ENCODE data around the gene CRYZL1.
"Not testable (repeated sequence)": the region's sequence is repeated elsewhere in the genome, so short reads cannot be mapped to it uniquely, and the experiment has no call there.

- TF ChIP-seq CTCF (IDR thresholded peaks at IDR 0.05); REST (IDR thresholded peaks at IDR 0.05; ENCODE audit: insufficient read depth in 1 of 2, low read depth in 2 of 2, low read length in 1 of 2); SIN3A (IDR thresholded peaks at IDR 0.05; ENCODE audit: borderline replicate concordance, insufficient read depth, low read depth, low read length): not testable (repeated sequence)
These were observed 64.8 kb downstream of the CRYZL1 start for GRCh38 chr21:33576741-33577141.
